ENCODE measurements around the gene LGSN. TPM values are rescaled to one million over a fixed set of nuclear protein-coding genes. Genes with fewer than 3 reads are reported as not detected.

Gene LGSN
- total RNA-seq, 1 experiment from 2014 or later: 0.30 TPM

- Histone ChIP-seq H3K36me3 (ENCODE audit: control insufficient read depth in 1 of 2, insufficient read depth in 2 of 2, low read length in 2 of 2) (no peaks in the 10 kb centered on the region), H3K9me2 (ENCODE audit: insufficient read depth) (no peaks in the 10 kb centered on the region), H3K27me3 (ENCODE audit: insufficient read depth, low read length) (no peaks in the 10 kb centered on the region), H3K4me1 (ENCODE audit: control insufficient read depth in 1 of 2, insufficient read depth in 2 of 2, low read length in 2 of 2) (no peaks in the 10 kb centered on the region), H3K4me3 (replicated peaks in 1 of 2; ENCODE audit: low read depth in 1 of 2, low read length in 2 of 2) (no peak overlapping the region), H4K20me1 (ENCODE audit: insufficient read depth) (no peaks in the 10 kb centered on the region), H3K27ac (ENCODE audit: low read depth, low read length) (no peak overlapping the region), H3K9ac (ENCODE audit: low read length) (no peak overlapping the region), H3K79me2 (ENCODE audit: insufficient read depth, low read length) (no peaks in the 10 kb centered on the region), H2AFZ (ENCODE audit: low read depth, low read length, poor library complexity, severe bottlenecking) (no peak overlapping the region), H3K9me3 (ENCODE audit: control insufficient read depth in 1 of 2, insufficient read depth in 1 of 2, low read depth in 1 of 2, low read length in 2 of 2) (no peaks in the 10 kb centered on the region), H3K4me2 (ENCODE audit: low read length) (no peak overlapping the region)
- BruUV-seq (replicated peaks): no TSS peak
- intact Hi-C loops (cut with micrococcal nuclease): no loop called here
- no peak for TF ChIP-seq ZBTB33 (IDR thresholded peaks at IDR 0.05; ENCODE audit: extremely low read depth, insufficient replicate concordance, low read length)
- TF ChIP-seq POLR2AphosphoS5 (IDR thresholded peaks at IDR 0.05; ENCODE audit: low read depth, low read length): no peak
- TF ChIP-seq MAX (IDR thresholded peaks at IDR 0.05): no peak
- TF ChIP-seq RAD21 (IDR thresholded peaks at IDR 0.05; ENCODE audit: low read depth): no peak
- no peak for TF ChIP-seq CEBPB (IDR thresholded peaks at IDR 0.05; ENCODE audit: low read depth)
- TF ChIP-seq EZH2phosphoT487 (IDR thresholded peaks at IDR 0.05; ENCODE audit: borderline replicate concordance): no peak
- no peak for TF ChIP-seq EGR1 (IDR thresholded peaks at IDR 0.05; ENCODE audit: low read depth)
- no peak for TF ChIP-seq SIN3A (IDR thresholded peaks at IDR 0.05; ENCODE audit: low read depth)
- ChIA-PET RAD21 (ENCODE audit: low non-redundant PET in 1 of 2, low total read pairs in 2 of 2, uncharacterized antibody in 2 of 2, unreplicated experiment in 2 of 2) (no interaction called here), CTCF (interaction anchor here (1.5 kb wide), 1 partner anchor 8 kb away, joined by 4 read pairs; no protein-coding TSS in a partner anchor), POLR2A (no interaction called here)
- ATAC-seq (no peak), DNase-seq (ENCODE audit: low read depth, low spot score) (no peak)
These were observed 20.1 kb downstream of the LGSN start for GRCh38 chr6:63299667-63300066.

Data from HCT116 (cell line).